HG03442 (cell line): ENCODE results near the gene PAX5.

Experiments used
- ATAC-seq: cut with Tn5 transposase; IDR thresholded peaks from one replicate; pipeline ENCODE4 v1.9.1; 2021; ENCODE audit warnings: mild to moderate bottlenecking, moderate library complexity; ENCODE audit not compliant: unreplicated experiment

Gene PAX5

DNA sequence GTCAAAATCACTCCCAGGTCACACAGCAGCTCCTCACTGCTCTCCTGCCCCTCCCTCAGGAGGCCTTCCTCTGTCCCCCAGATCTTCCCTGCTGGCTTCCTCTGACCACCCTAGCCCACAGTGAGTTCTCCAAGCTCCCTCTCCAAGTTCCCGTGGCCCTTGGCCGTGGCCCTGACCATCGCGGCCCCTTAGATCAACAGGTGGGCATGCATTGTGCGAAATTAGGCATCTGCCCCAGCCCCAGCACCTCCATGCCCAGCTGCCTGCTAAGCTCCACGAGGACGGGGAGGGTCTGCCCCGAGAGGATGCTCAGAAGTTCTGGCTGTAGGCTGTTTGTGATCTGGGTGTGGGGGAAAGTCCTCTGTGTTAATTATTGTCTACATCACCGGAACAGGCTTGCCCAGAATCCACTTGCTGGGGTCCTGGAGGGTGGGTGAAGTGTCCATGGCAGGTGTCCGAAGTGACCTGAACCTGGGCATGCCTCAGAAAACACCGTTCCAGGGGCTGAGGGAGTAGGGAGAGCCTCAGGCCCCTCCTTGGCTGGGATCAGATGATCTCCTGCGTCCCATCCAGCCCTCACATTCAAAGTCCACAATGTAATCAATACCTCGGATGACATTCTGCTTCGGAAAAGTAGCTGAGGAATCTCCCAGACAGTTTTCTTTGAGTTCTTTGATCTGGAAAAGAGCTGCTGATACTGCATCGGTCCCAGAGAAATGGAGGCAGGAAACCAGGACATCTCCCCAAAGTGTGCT, 194.8 kb downstream of the PAX5 start:
- ATAC-seq = no peak

DNA sequence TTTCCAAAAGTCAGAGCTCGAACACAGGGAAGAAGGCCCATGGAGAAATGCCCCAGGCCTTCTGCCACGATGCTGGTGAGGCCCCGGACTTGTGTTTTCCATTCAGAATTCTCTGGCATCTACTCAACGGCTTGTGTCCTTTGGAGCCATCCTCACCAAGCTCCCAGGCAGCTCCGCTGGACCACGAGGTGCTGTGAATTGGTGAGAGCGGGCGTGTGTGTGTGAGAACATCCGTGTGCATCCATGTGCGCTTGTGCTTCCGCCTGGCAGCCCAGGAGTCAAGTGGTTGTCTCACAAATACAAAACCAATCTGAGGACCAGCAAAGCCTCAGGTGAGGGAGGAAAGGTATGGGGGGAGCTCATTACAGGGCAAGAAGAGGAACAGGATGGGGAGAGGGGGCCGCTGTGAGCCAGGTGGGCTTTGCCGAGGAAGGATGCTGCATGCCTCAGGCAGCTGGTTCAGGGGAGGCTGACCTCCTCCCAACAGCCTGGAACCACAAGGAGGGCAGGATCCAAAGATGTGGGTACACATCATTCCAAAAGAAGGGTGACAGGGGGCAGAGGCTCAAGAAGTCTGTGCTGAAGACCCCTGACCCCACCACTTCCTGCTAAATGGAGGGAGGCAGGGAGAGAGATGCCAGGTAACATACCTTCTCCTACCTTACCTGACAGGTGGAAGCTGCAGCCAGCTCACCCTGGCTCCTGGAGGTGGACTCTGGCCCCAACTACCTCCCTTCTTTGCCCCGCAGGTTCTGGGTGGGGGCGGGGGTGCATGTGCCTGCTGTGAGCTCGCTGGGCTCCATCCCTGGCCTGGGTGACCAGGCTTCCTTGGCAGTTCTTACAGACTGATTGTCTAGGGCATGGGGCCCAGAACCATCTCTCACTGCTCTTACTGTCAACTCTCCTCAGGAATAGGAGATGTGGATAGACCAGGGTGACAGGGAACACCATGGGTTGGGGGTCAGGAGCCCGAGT, 196.3 kb downstream of the PAX5 start:
- ATAC-seq = no peak

DNA sequence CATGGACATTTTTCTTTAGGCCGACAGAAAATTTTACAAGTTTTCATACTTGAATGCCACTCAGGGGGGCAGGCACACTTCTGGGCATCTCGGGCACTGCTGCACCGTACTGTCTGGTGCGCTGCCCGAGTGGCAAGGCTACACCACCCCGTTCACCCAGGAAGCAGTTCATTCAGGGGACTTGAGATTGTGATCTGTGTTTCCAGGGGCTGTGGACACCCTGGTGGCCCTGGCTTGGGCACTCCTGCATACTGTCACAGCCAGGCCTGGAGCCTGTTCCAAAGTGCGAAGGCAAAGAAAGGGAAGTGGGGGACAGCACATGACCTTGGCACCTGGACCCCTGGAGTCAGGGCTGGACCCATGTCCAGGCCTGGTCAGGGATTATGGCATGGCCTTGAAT, 197.6 kb downstream of the PAX5 start:
- ATAC-seq = no peak

DNA sequence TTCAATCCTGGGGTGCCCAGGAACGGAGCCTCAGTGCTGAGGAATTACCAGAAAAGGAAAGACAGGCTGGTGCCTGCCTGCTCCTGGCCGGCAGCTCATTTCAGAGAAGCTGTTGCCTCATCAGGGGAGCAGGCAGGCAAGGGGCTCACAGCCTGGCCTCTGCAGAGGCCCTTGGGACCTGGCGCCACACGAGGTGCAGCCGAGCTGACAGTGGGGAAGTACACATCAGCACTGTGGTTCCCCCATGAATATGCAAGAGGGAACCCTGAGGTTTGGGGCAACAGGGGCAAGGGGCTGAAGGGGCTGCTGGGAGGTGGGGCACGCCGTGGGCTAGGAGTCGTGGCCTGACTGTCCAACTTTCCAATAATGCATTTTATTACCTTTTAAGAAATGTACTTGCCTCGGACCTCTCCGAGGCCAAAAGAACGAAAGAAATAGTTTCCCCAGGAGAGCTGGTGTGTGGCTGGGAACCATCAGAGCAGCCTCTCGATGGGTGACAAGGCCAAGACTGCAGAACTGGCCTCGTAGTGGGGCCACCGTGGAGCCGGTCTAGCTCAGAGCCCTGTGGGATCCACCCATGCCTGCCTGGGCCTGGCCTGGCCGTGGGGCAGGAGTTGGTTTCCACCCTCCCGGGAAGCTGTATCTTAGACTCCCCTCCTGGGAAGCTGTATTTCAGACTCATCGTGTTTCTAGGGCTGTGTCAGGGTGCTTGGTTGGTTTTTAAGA, 198.6 kb downstream of the PAX5 start:
- no peak for ATAC-seq

DNA sequence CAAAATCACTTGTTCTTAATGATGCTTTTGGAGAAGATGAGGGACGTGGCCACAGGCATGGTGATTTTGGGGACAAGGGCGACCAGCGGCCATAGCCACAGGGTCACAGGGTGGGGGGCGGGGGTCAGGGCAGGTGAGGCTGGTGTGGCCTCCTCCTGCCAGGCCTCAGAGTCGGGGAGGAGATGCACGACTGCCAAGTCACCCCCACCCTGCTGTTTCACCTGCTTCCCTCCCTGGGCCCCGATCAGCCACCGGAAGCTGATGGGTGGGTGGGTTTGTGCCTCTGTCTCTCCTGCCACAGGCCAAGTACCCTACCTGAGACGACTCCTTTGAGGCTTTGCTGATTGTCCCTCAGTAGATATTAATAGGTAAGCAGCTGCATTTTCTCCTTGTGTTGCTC, 199.3 kb downstream of the PAX5 start:
- no peak for ATAC-seq

DNA sequence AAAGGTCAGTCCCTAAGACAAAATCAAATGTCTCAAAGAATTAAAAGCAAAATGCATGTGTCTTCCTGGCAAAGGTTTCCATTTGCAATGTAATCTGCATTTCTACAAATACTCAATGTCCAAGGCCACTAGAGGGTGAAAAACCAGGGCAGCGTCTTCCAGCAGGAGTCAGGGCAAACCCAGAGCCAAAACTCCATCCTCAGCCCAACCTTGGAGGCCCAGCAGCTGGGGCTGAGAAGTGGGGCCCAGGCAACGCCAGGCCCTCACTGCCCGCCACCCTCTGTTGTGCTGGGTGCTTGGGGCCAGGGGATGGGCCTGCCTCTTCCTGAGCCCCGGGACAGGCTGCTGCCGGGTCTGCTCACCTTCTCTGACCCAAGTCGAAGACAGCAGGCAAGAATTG, 200.1 kb downstream of the PAX5 start:
- no peak for ATAC-seq

DNA sequence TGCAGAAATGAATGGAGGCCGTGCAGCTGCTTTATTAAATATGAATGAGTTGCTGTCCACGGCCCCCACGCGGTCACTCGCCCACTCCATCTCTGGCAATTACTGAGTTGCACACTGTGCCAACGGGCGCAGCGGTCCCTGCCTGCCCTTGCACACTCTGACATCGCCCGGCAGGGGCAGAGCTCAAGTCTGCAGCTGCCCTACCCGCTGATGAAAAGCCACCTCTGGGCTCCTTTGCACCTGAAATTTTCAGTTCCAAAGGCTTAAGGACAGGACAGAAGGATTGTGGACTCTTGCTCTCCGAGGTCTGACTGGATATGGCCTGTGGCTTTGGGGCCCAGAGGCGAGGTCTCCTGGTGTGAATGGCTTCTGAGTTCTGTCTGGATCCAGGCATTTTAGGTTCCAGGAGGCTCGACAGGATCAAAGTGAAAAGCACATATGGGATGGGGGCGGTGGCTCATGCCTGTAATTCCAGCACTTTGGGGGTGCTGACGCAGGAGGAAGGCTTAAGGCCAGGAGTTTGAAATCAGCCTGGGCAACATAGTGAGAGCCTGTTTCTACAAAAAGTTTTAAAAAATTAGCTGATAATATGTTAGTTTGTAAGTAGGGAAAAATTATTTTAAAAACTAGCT, 201.8 kb downstream of the PAX5 start:
- no peak for ATAC-seq

DNA sequence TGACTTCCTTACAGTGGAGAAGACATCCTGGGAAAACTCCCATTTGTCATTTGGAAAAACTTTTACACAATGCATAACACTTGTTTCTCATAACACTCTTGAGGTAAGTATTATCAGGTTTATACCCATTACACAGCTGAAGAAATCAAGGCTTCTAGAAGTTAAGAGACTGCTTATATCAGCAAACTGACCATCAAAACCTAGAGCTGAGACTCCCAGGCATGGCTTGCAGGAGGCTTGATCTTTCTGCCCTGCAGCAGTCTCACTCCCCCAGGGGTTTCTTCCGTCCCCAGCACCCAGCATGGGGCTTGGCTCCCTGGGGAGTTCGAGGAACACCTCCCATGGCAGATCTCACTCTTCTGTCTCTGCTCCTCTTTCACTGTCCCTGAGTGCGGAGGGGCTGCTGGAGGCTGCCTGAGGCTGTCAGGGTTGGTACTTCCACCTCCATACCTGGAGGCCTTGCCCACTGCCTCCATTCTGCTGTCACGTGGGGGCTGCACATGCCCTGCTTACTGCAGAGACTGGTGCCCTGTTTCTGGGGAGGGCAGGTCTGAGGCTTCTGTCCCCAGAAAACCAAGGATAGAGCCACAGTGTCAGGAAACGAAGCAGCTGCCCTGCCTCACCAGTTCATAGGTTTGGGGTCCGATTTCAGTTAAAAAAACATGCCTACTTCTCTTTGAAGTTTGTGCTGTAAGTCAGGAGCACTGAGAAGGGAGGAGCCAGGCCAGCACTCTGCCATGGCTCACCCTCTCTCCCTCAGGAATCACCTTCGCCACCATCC, 202.5 kb downstream of the PAX5 start:
- ATAC-seq = no peak

DNA sequence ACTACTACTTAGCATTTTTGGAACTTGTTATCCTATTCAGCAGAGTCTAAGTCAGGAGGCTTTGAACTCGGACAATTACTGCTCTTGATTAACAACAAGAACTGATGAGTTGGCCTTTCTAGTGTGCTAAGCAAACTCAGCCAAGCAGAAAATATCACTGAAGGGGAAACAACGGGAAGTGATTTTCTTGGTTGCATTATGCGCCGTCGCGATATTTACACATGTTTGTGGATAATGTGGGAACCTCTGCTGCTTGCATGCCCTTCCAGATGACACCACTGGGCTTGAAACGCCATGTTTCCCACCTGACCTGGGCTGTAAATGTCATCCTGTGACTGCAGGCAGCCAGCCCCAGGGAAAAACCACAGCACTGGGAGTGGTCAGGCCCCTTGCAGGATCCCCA, 205.5 kb downstream of the PAX5 start:
- ATAC-seq = no peak

DNA sequence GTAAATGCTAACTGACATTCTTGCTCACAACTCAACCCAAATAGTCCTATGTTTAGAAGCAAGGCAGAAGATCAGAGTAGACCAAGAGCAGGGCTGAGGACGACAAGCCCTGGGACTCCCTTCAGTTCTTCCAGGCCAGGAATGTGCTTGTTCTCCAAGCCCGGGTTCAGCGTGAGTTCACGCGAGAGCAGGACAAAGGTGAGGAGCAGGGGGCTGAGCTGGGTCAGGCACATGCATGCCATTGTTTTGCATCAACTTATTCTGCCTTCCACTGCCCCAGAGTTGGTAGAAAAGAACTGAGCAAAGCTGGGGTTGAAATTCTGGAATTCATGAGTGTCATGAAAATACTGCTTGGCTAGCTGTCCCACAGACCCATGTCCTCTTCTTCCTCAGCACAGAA, 206.5 kb downstream of the PAX5 start:
- no peak for ATAC-seq

DNA sequence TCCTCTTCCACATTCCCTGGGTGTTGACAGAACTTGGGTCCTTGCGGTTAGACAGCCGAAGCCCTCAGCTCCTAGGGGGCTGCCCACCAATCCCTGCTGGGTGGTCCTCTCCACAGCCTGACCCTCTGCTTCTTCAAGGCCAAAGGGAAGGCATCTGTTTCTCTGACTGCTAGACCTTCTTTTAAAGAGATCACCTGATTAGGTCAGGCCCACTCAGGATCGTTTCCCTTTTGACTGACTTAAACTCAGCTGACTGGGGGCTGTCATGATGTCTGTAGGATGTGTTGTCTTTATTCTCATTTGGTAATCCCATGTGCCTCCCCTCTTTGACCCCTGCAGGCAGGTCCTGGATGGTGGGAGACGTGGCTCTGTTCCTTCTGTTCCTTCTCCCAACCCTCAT, 207.5 kb downstream of the PAX5 start:
- ATAC-seq = no peak

DNA sequence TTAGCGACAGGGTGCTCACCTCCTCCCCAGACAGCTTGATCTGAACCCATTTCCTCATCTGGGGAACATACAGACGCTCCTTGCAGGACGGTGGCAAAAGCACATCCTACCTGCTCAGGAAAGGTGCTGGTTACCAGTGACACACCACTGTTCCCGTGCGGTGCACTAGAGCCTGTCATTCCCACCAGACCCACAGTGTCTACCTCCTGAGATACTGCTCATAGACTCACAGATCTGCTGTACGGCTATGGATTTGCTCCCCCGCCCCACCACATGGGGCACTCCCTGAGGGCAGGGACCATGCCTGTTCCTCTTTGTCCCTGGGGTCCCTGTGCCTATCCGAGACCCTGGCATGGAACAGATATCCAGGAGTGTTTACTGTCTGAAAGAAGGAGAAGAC, 208.9 kb downstream of the PAX5 start:
- no peak for ATAC-seq

DNA sequence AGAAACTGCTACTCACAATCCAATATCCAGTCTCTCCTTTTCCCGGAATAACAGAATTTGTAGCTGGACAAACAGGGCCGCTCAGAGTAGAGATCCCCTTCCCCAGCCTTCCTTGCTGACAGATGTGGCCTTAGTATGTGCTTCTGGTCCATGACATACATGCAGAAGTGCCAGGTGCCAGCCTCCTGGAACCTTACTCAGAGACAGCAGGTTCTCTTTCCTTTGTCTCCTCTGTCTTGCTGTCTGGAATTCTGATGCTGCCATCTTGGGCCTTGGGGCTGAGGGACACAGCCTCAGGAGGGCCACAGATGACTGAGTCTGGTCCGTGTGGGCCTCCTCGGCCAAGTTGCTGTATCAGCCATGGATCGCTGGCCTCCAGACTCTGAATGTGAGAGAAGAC, 210.1 kb downstream of the PAX5 start:
- no peak for ATAC-seq

DNA sequence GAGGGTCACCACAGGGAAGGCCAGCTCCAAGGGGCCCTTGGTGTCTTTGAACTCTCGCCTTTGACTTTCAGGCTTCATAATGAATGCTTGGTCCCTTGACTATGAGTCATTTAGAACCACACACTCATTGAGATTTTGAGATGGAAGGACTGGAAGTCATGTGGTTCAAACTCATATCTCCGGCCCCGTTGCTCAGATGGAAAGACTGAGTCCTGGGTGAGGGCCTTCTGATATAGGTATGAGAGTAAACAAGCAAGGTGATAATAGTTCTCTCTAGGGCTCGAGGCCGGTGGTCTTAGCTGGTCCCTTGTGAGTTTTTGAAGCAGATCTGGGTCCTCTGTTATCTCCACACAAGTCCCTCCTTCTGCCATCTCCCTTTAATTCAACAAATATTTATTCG, 210.6 kb downstream of the PAX5 start:
- no peak for ATAC-seq

DNA sequence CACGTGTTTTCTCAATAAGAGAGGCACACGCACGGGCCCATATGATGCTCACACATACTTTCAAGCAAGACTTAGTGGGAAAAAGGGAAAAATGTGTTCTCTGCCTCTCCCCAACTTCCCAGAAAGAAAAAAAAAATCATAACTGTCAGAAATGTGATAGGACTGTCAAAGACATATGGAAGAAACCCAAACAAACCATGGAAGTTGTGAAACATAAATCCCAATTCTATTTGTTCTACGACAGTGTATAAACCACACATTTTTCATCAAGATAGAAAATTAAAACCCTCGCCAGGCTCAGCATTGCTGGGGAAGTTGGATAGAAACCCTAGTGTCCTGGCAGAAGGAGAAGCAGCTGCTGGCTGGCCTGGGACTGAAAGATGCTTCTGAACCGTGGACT, 211.9 kb downstream of the PAX5 start:
- ATAC-seq = no peak

DNA sequence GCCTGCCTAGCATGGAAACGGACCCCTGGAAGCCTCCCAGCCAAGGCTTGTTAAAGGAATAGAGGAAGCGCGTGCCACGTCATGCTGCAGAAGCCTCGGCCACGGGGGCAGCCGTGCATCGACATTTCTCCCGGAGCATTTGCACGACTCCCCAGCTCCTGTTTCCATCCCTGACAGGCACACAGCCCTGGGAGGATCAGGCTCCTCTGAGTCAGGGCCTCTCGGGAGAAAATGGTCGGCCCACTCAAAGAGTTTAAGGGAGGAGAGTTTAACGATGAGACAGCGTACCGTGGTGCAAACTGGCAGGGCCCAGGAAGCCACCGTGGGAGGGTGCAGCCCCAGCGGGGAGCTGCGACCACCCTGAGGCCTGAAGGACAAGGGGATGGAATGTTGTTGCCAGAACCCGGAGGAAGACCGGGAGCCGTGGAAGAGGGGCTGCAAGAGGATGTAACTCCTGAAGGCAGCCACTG, 213.6 kb downstream of the PAX5 start:
- no peak for ATAC-seq

DNA sequence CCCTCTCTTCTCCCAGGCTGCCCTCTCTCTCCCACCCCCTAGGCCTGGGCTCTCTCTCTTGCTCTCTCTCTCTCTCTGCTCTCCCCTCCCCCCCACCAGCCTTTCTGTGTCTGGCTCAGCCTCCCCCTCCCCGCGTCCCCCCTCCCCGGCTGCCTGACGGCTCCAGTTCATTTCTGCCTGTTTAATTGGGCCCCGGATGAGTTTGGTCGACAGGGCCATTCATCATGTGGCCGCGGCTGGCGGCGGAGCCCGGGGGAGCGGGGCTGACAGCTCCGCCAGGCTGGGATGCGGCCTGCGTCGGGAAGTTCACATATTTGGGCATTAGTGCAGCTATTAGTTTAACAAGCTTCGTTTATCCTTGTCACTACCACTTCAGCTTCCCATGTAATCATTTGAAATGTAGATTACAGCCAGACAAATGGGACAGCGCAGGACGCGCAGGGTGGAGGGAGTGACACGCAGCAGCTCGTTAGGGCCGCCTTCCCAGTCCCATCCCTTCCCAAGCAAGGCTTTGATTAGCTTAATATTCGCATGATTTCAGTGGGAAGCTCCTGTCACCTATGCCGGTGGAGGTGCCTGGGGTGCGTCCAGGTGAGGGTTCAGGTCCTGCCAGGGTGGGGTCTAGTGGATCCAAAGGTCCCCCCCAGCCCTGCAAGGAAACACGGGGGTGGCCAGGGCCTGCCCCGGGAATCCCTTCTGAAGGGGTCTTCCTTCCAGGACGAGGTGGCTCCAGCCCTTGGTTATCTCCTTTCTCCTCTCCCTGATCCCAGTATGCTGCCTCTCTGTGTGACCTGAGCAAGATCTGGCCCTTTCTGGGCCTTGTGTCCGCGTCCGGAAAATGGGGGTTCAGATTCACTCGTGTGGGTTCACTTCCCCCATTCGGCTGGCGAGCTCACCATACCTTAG, 214.8 kb downstream of the PAX5 start:
- no peak for ATAC-seq

DNA sequence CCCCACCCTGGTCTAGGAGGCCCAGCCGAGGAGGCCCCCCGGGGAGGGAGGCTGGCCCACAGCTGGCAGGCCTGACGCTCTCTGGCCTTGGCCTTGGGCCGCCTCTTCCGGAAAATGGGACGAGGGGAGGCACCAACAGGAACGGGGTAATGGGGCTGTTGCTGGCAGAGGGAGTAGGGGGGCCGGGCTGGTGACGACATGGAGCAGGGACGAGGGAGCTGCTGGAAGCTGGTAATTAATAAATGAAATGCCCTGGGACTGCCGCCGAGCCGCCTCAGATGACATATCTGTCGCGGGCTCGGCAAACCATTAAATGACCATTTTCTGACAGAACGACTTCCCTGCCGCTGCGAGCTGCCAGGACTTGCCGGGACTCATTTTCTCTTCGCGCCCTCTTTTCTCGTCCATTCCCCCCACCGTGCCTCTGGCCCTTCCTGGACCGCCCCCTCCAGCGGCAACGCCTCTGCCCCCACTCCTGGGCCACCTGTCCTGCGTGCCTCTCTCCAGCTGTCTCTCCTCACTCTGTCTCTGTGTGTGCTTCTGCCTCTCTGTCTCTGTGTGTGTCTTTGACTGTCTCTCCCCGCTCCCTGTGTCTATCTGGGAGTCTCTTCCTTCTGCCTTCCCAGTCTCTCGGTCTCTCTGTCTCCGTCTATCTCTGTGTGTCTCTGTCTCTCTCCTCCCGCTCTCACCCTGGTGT, 215.7 kb downstream of the PAX5 start:
- no peak for ATAC-seq
